ENCODE results near the gene LALBA.

GRCh38 chr12:48601013-48601756 is 31.3 kb upstream of the LALBA start:
- TF ChIP-seq, protein P1, sequence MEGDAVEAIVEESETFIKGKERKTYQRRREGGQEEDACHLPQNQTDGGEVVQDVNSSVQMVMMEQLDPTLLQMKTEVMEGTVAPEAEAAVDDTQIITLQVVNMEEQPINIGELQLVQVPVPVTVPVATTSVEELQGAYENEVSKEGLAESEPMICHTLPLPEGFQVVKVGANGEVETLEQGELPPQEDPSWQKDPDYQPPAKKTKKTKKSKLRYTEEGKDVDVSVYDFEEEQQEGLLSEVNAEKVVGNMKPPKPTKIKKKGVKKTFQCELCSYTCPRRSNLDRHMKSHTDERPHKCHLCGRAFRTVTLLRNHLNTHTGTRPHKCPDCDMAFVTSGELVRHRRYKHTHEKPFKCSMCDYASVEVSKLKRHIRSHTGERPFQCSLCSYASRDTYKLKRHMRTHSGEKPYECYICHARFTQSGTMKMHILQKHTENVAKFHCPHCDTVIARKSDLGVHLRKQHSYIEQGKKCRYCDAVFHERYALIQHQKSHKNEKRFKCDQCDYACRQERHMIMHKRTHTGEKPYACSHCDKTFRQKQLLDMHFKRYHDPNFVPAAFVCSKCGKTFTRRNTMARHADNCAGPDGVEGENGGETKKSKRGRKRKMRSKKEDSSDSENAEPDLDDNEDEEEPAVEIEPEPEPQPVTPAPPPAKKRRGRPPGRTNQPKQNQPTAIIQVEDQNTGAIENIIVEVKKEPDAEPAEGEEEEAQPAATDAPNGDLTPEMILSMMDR (IDR thresholded peaks at IDR 0.05): no peak
- no peak for TF ChIP-seq TCF7L2 (IDR thresholded peaks at IDR 0.05; ENCODE audit: low read depth, low read length)
